ENCODE results near the gene F11.

F11 gene

DNA sequence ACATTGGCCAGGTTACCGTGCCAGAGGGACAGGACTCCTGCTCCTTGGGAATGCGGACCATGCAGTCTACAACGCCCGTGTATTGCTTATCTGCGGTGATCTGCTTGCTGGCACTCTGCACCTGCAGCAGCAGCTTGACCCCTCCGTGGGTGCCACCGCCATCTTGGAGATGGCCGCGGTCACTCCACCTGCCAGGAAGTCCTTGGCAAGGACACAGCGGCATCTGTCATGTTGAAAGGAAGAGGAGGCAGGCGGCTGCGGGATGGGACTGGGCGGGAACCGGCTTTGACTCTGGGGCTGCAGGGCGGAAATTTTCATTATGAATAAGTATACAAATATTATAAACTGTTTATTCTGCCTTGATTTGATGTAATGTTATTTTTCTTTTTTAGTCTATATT, 63.4 kb downstream of the F11 start:
- Histone ChIP-seq H3K9ac (ENCODE audit: low read depth in 1 of 2, low read length in 2 of 2) (no peak overlapping the region), H3K4me1 (ENCODE audit: control insufficient read depth in 1 of 2, insufficient read depth in 2 of 2, low read length in 2 of 2) (no peaks in the 10 kb centered on the region), H3K27me3 (ENCODE audit: control insufficient read depth in 1 of 2, insufficient read depth in 2 of 2, low read length in 2 of 2) (no peaks in the 10 kb centered on the region), H3K36me3 (ENCODE audit: control insufficient read depth in 1 of 2, insufficient read depth in 2 of 2, low read length in 2 of 2) (no peaks in the 10 kb centered on the region), H3K27ac (ENCODE audit: low read depth, low read length) (no peak overlapping the region), H3K9me3 (ENCODE audit: control insufficient read depth in 1 of 2, low read length in 2 of 2) (peaks cover 0 to 4% of the 10 kb centered on the region in 2 donors), H3K4me3 (ENCODE audit: low read depth in 1 of 2, low read length in 2 of 2) (no peak overlapping the region)

- no peak overlapping the region for H3K27ac ChIP-seq (ENCODE audit: low read depth, low read length)
- no peaks in the 10 kb centered on the region for H3K4me1 ChIP-seq (ENCODE audit: control insufficient read depth in 1 of 2, insufficient read depth in 2 of 2, low read length in 2 of 2)
- H3K4me3 ChIP-seq (ENCODE audit: low read depth in 1 of 2, low read length in 2 of 2): no peak overlapping the region
- H3K9me3 ChIP-seq (ENCODE audit: control insufficient read depth in 1 of 2, low read length in 2 of 2): peaks cover 0 to 4% of the 10 kb centered on the region in 2 donors
- no peaks in the 10 kb centered on the region for H3K36me3 ChIP-seq (ENCODE audit: control insufficient read depth in 1 of 2, insufficient read depth in 2 of 2, low read length in 2 of 2)
- H3K9ac ChIP-seq (ENCODE audit: low read depth in 1 of 2, low read length in 2 of 2): no peak overlapping the region
- H3K27me3 ChIP-seq (ENCODE audit: control insufficient read depth in 1 of 2, insufficient read depth in 2 of 2, low read length in 2 of 2): no peaks in the 10 kb centered on the region
Observed at GRCh38 chr4:186330368-186330767, 64.4 kb downstream of the F11 start.

- H3K4me3 ChIP-seq (ENCODE audit: low read depth in 1 of 2, low read length in 2 of 2): no peak overlapping the region
- no peaks in the 10 kb centered on the region for H3K27me3 ChIP-seq (ENCODE audit: control insufficient read depth in 1 of 2, insufficient read depth in 2 of 2, low read length in 2 of 2)
- no peaks in the 10 kb centered on the region for H3K36me3 ChIP-seq (ENCODE audit: control insufficient read depth in 1 of 2, insufficient read depth in 2 of 2, low read length in 2 of 2)
- H3K9ac ChIP-seq (ENCODE audit: low read depth in 1 of 2, low read length in 2 of 2): no peak overlapping the region
- H3K27ac ChIP-seq (ENCODE audit: low read depth, low read length): no peak overlapping the region
- no peaks in the 10 kb centered on the region for H3K4me1 ChIP-seq (ENCODE audit: control insufficient read depth in 1 of 2, insufficient read depth in 2 of 2, low read length in 2 of 2)
- peaks cover 0 to 4% of the 10 kb centered on the region in 2 donors for H3K9me3 ChIP-seq (ENCODE audit: control insufficient read depth in 1 of 2, low read length in 2 of 2)
Observed at GRCh38 chr4:186335793-186336192, 69.8 kb downstream of the F11 start.

Measured in duodenal mucosa (tissue), 2 donors.